HG02943 (cell line): ENCODE data around the gene SAMMSON.

Experiments used
- ATAC-seq: cut with Tn5 transposase; IDR thresholded peaks from one replicate; pipeline ENCODE4 v1.9.1; 2021; ENCODE audit warnings: mild to moderate bottlenecking, low read depth, moderate library complexity; ENCODE audit not compliant: unreplicated experiment

The SAMMSON gene

GRCh38 chr3:70078778-70079177 lies 79.2 kb downstream of the SAMMSON start:
- no peak for ATAC-seq

GRCh38 chr3:70085613-70086012 lies 86.1 kb downstream of the SAMMSON start:
- ATAC-seq, result no peak

DNA sequence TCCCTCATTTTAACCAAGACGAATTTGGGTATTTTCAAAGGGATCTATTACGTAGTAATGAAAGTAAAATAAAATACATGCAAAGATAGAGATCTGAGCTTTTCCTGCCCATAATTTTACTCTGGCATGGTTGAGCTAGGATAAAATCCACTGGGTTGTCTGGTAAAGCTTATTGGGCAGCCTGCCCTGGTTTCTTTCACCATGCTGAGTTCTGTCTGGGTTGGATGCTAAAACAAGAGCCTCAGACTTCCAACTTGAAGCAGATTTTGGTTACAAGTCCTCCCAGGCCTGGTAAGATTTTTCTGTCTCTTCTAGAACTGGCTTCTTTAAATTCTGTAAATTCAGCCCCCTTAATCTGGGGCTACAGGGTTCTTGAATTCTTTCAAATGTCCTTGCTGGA lies 86.8 kb downstream of the SAMMSON start:
- ATAC-seq, result no peak

DNA sequence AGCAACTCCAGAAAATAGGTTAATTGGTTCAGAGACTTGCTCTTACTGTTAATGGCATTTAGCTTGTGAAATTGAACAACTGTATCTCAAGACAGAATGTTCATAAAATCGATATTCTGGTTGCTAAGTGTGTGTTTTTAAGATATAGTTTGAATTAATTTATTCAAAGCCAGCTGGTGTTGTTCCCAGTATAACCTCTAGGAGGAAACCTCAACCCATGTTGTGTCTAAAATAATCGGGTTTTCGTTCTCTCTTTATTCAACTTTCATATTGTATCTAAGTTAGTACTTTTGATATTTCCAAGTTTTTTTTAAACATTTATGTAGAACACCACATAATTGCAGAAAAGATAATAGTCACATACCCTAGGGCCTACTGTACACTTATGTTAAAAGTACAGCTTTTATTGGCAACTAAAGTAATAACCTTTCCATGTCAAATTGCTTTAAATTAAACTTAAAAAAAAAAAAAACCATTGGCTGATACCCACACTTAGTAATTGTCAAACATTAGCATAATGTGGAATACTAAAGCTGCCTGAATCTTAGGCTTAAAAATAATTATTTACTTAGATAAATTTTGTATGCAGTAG lies 90.9 kb downstream of the SAMMSON start:
- no peak for ATAC-seq

DNA sequence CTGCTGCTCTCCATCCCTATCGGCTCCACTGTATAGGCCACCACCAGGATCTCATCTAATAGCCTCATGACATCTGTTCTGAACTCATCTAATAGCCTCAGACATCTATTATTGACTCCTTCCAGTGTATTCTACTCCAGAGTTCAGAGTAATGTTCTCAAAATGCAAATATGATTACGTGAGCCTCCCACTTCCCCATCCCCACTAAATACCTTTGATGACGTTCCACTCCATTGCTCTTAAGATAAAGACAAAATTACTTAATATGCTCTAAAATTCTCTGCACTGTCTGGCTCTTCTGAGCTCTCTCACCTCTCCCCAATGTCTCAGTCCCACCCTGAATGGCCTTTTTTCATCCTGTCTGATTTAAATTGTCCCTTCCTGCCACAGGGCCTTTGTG lies 94.7 kb downstream of the SAMMSON start:
- ATAC-seq, result no peak

DNA sequence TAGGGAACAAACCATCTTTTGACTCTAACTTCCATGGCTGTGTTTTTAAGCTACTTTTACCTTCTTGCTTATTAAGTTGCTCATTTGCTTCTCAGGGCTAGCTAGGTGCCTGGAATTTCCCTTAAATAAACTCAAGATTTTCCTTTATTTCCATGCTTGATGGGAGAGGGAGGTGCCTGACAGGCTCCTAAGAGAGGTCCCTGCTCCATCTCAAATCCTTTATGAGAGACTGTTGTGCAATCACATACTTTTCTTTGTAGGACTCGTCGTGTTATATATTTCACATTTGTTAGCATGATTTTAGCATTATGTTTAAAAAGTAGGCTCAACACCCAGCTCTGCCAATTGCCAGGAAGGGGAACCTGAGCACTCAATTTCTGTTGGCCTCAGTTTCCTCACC lies 95.7 kb downstream of the SAMMSON start:
- ATAC-seq, result no peak

- peak; percentile 90 for ATAC-seq
Measured at GRCh38 chr3:70096376-70097066, 97.0 kb downstream of the SAMMSON start.

- ATAC-seq, result no peak
Measured at GRCh38 chr3:70097084-70097483, 97.6 kb downstream of the SAMMSON start.

DNA sequence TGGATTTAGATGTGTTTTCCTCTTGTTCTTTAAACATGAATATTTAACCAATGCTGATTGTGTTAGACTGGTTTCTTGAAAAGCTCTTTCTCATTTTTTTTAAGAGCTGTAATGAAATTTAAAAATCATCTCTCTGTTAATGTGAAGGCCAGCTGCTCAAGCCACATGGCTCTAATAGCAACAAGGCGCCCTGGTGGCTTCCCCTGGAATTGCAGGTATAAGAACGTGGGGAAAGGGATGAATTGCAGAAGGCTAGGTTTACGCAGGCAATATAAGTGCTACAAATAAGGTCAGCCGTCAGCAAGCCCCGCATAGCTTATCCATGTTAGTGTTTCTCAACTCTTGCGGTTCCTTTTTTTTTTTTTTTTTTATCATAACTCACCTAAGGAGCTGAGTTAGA lies 108.5 kb downstream of the SAMMSON start:
- ATAC-seq, result no peak

- ATAC-seq, result no peak
Measured at GRCh38 chr3:70108546-70108945, 109.0 kb downstream of the SAMMSON start.

DNA sequence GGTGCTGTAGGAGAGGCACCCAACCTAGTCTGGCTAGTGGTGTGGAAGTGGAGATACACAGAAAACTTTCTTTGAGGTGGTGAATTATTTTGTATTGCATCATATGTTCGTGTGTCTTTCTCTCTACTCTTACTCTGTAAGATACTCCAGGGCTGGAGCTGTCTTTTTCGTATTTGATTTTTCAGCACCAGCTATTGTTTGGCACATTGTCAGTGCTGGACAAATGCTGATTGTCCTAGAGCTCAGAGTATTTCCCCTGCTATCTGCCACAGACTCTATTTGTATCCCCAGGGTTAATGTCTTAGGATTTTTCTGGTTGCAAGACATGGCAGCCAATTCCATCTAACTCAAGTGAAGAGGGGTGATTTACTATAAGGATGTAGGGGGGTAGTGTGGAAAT lies 110.5 kb downstream of the SAMMSON start:
- no peak for ATAC-seq

GRCh38 chr3:70111411-70111810 lies 111.9 kb downstream of the SAMMSON start:
- ATAC-seq, result no peak

GRCh38 chr3:70112751-70113150 lies 113.2 kb downstream of the SAMMSON start:
- no peak for ATAC-seq

DNA sequence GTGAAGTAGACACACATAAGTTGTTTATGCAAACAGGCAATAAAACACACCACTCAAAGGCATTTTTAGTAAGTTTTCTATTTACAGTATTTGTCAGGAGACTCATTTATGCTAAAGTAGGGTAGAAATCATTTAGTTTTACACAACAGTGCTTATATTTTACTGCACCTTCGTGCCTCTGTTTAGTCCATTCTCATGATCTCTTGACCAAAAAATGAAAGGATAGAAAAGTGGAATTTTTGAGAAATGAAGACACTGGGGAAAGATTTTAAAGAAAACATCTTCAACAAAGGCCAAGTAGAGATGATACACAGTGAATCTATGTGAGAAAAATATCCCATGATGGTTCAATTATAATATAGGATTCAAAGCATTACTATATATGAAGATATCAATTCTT lies 114.9 kb downstream of the SAMMSON start:
- no peak for ATAC-seq

DNA sequence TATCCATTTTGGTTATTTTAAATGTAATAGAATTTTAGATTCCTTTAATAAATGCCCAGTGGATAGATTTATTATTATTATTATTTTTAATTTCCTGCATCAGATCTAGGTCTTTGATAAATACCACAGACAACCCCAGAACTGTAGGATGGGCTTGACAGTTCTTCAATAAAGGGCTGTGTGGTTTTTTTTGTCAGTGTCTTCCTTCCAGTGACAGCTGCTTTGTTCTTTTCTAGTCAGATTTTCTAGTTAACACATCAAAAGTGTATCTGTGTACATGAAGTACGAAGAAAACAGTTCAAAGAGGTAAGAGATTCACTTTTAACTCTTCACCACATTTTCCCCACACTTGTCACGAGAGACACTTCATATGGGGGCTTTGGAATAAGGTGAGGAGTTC lies 120.3 kb downstream of the SAMMSON start:
- no peak for ATAC-seq
